OCI-LY7 (cell line): Measurements from ENCODE around the gene FLNA. TPM values are rescaled to one million over a fixed set of nuclear protein-coding genes. Genes with fewer than 3 reads are reported as not detected.

Experiments
- BruUV-seq: library from RNA; stranded (reverse); fragments of 400-500 nt; replicated peaks from 2 replicates; lab custom pipeline; 2021; lab: Mats Ljungman, UMichigan
- CTCF ChIA-PET: fragments of 300-600 bp; sonication (Branson Sonifier 250); formaldehyde crosslinking; loops from one replicate; lab custom pipeline; 2022; ENCODE audit warnings: antibody characterized with exemption; ENCODE audit not compliant: unreplicated experiment; lab: Charles Lee
- POLR2A ChIA-PET: fragments of 300-600 bp; sonication (Branson Sonifier 250); formaldehyde crosslinking; loops from one replicate; lab custom pipeline; 2022; ENCODE audit warnings: antibody characterized with exemption; lab: Charles Lee
- DNase-seq: peaks from one replicate; pipeline ENCODE4 v3.0.0-alpha.2; 2015; ENCODE audit warnings: low spot score
- H2AFZ ChIP-seq: fragments of 200-600 bp; sonication (generic), shearing (Covaris generic); 2 replicates; pipeline ENCODE4 v1.6.1; 2014; ENCODE audit warnings: mild to moderate bottlenecking, antibody characterized with exemption, low read length, moderate library complexity
- H3K27ac ChIP-seq: fragments of 200-600 bp; sonication (generic); 2 replicates; pipeline ENCODE4 v1.5.1; 2014; ENCODE audit warnings: mixed run types, low read depth, mild to moderate bottlenecking, moderate library complexity, low read length, inconsistent platforms; ENCODE audit not compliant: poor library complexity, severe bottlenecking
- H3K36me3 ChIP-seq: fragments of 200-600 bp; sonication (generic); 2 replicates; pipeline ENCODE4 v1.6.1; 2014; ENCODE audit warnings: mild to moderate bottlenecking, antibody characterized with exemption, low read length, moderate library complexity, mixed read lengths; ENCODE audit not compliant: insufficient read depth
- H3K4me1 ChIP-seq: fragments of 200-600 bp; sonication (generic); 2 replicates; pipeline ENCODE4 v1.5.1; 2014; ENCODE audit warnings: mild to moderate bottlenecking, low read length; ENCODE audit not compliant: insufficient read depth, poor library complexity, severe bottlenecking
- H3K4me2 ChIP-seq: fragments of 200-600 bp; sonication (generic); 2 replicates; pipeline ENCODE4 v1.6.1; 2014; ENCODE audit warnings: mild to moderate bottlenecking, low read length
- H3K4me3 ChIP-seq: fragments of 200-600 bp; sonication (generic); 2 replicates; pipeline ENCODE4 v1.5.1; 2014; ENCODE audit warnings: mild to moderate bottlenecking, low read depth, low read length; ENCODE audit not compliant: poor library complexity, severe bottlenecking
- H3K79me2 ChIP-seq: fragments of 200-600 bp; sonication (generic); 2 replicates; pipeline ENCODE4 v1.6.1; 2016; ENCODE audit warnings: low read depth, mild to moderate bottlenecking, low read length, moderate library complexity, mixed read lengths; ENCODE audit not compliant: insufficient read depth
- H3K9me2 ChIP-seq: fragments of 200-600 bp; sonication (generic); 2 replicates; pipeline ENCODE4 v1.6.1; 2016; ENCODE audit warnings: mild to moderate bottlenecking, low read length, mixed read lengths; ENCODE audit not compliant: insufficient read depth
- H3K9me3 ChIP-seq: fragments of 200-600 bp; sonication (generic); 2 replicates; pipeline ENCODE4 v1.6.1; 2014; ENCODE audit warnings: mild to moderate bottlenecking, mixed run types, low read length, mixed read lengths
- H4K20me1 ChIP-seq: fragments of 200-600 bp; sonication (generic); 2 replicates; pipeline ENCODE4 v1.6.1; 2014; ENCODE audit warnings: mild to moderate bottlenecking, antibody characterized with exemption, low read length, moderate library complexity, mixed read lengths; ENCODE audit not compliant: insufficient read depth
- EZH2phosphoT487 ChIP-seq: fragments of 200-600 bp; sonication (generic); IDR thresholded peaks from 2 replicates; pipeline ENCODE4 v1.6.1; 2018; ENCODE audit warnings: low read depth, borderline replicate concordance, mild to moderate bottlenecking, mixed run types, antibody characterized with exemption, low read length, moderate library complexity, mixed read lengths
- intact Hi-C: fragments of 100-400 bp; cut with micrococcal nuclease; formaldehyde crosslinking; loops from one replicate; pipeline ENCODE4 v1.10.0; 2022; ENCODE audit not compliant: unreplicated experiment
- total RNA-seq, 2 experiments: library from RNA; depleted of rRNA in 1 of 2; stranded (reverse); fragments of >200 nt in 1 of 2; shearing (Covaris generic) in 1 of 2; gene quantifications; 2 replicates each; pipeline ENCODE4 v1.2.3, GENCODE V29; 2014 to 2022
- TF ChIP-seq, protein P1 (sequence below): fragments of 200-600 bp; sonication (generic); conservative IDR thresholded peaks from 2 replicates; pipeline ENCODE4 v1.5.1; 2014; ENCODE audit warnings: mild to moderate bottlenecking, antibody characterized with exemption, low read length, moderate library complexity, mixed read lengths

The FLNA gene
- total RNA-seq, 2 experiments from 2014 or later: 78.8 to 97.7 TPM

DNA sequence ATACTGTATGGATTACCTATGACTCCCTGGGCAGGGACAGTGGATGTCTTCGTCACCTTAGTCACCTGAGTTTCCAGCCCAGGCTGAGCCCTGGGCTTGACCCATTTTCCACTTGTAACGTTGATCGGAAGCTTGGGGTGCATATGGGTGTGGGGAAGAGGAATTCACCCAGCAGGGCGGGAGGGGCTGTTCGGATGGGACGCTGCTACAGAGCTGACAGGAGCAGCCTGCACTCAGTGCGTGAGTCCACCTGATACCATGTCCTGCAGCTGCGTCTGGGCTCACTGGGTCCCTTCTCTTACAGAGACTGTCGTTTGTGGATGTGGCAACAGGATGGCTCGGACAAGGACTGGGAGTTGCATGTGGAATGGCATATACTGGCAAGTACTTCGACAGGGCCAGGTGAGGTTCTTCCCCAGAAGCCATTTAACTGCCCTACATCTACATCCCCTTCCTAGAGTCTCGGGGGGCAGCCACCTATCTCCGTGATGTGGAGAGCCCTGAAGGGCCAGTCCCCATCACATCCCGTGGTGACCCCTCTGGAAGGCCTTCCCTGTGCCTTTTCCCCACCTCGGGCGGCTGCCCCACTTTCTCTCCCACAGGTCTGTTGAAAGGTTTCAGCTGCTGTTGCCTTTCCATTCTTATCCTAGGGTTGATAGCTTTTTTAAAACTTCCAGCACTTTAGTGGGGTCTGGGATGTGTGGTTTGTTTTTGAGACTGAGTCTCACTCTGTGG, 65.2 kb downstream of the FLNA start:
- no peaks in the 10 kb centered on the region for H3K79me2 ChIP-seq
- no peaks in the 10 kb centered on the region for H3K9me3 ChIP-seq
- TF ChIP-seq EZH2phosphoT487: no peak
- TF ChIP-seq, protein P1, sequence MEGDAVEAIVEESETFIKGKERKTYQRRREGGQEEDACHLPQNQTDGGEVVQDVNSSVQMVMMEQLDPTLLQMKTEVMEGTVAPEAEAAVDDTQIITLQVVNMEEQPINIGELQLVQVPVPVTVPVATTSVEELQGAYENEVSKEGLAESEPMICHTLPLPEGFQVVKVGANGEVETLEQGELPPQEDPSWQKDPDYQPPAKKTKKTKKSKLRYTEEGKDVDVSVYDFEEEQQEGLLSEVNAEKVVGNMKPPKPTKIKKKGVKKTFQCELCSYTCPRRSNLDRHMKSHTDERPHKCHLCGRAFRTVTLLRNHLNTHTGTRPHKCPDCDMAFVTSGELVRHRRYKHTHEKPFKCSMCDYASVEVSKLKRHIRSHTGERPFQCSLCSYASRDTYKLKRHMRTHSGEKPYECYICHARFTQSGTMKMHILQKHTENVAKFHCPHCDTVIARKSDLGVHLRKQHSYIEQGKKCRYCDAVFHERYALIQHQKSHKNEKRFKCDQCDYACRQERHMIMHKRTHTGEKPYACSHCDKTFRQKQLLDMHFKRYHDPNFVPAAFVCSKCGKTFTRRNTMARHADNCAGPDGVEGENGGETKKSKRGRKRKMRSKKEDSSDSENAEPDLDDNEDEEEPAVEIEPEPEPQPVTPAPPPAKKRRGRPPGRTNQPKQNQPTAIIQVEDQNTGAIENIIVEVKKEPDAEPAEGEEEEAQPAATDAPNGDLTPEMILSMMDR: no peak
- H4K20me1 ChIP-seq: no peaks in the 10 kb centered on the region
- no peak for DNase-seq
- H3K9me2 ChIP-seq: no peaks in the 10 kb centered on the region
- H3K4me2 ChIP-seq: no peak overlapping the region
- H3K4me1 ChIP-seq: peaks cover 5% of the 10 kb centered on the region
- no peak overlapping the region for H3K4me3 ChIP-seq
- no peaks in the 10 kb centered on the region for H3K36me3 ChIP-seq
- no peak overlapping the region for H2AFZ ChIP-seq
- intact Hi-C loops: no loop called here
- ChIA-PET POLR2A (interaction anchor here (1.1 kb wide), 1 partner anchor 179 kb away, joined by 3 read pairs; no protein-coding TSS in a partner anchor), CTCF (interaction anchor here (1.0 kb wide), 1 partner anchor 11 kb away, joined by 5 read pairs; no protein-coding TSS in a partner anchor)
- BruUV-seq: no TSS peak
- H3K27ac ChIP-seq: no peak overlapping the region

DNA sequence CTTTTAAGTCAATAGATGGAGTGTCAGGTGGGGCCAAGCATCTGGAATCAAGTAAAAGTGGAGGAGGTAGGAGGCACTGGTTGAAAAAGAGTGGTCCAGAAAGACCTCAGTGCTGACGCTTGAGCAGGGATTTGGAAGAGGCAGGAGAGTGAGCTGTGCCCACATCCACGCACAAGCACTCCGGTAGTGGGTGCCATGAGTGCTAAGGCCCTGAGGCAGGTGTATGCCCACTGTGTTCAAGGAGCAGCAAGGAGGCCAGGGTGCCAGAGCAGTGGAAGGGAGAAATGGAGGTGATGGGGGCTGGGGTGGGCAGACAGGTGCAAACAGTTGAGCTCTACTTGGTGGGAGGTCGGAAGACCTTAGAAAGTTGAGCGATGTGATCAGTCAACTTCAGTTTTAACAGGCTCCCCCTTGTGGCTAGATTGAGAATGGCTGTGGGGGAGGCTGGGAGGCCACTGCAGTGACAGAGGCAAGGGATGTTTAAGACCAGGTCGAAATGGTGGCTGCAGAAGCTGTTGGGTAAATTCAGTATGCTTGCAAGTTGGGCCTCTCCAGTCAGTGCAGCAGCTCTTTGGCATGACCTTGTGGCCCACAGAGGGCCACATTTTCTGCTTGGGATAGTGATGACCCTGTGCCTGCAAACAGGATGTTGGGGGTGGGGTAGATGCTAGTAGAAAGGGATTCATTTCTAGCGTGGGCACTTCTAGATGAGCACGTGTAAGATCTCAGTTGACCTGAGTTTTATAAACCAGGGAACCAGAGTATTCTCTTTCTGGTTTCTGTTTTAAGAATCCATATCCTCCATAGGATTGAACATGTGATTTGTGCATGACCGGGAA, 66.1 kb downstream of the FLNA start:
- peaks cover 5% of the 10 kb centered on the region for H3K4me1 ChIP-seq
- DNase-seq: peak; percentile 61
- no peak overlapping the region for H3K4me3 ChIP-seq
- BruUV-seq: no TSS peak
- intact Hi-C loops: no loop called here
- TF ChIP-seq EZH2phosphoT487: no peak
- TF ChIP-seq, protein P1: peak; percentile 78
- H3K27ac ChIP-seq: no peak overlapping the region
- no peaks in the 10 kb centered on the region for H3K79me2 ChIP-seq
- peak overlapping the region; percentile 31; the same call in 1 of the 2 replicates for H2AFZ ChIP-seq
- no peaks in the 10 kb centered on the region for H3K9me3 ChIP-seq
- no peaks in the 10 kb centered on the region for H4K20me1 ChIP-seq
- H3K36me3 ChIP-seq: no peaks in the 10 kb centered on the region
- ChIA-PET CTCF (interaction anchor here (1.0 kb wide), 1 partner anchor 10 kb away, joined by 5 read pairs; no protein-coding TSS in a partner anchor), POLR2A (interaction anchor here (1.1 kb wide), 1 partner anchor 178 kb away, joined by 3 read pairs; no protein-coding TSS in a partner anchor)
- no peak overlapping the region for H3K4me2 ChIP-seq
- no peaks in the 10 kb centered on the region for H3K9me2 ChIP-seq
